ENCODE measurements around the gene TPP1.

The TPP1 gene

GRCh38 chr11:6619004-6619745 lies at the start of gene TPP1:
TSS of gene TPP1 (minus strand) at chr11:6619422. CDS start at chr11:6619400, 22 bp downstream.
- peak within 1 kb of the TSS; percentile 78 for H3K27ac ChIP-seq
- TF ChIP-seq, protein P1, sequence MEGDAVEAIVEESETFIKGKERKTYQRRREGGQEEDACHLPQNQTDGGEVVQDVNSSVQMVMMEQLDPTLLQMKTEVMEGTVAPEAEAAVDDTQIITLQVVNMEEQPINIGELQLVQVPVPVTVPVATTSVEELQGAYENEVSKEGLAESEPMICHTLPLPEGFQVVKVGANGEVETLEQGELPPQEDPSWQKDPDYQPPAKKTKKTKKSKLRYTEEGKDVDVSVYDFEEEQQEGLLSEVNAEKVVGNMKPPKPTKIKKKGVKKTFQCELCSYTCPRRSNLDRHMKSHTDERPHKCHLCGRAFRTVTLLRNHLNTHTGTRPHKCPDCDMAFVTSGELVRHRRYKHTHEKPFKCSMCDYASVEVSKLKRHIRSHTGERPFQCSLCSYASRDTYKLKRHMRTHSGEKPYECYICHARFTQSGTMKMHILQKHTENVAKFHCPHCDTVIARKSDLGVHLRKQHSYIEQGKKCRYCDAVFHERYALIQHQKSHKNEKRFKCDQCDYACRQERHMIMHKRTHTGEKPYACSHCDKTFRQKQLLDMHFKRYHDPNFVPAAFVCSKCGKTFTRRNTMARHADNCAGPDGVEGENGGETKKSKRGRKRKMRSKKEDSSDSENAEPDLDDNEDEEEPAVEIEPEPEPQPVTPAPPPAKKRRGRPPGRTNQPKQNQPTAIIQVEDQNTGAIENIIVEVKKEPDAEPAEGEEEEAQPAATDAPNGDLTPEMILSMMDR (conservative IDR thresholded peaks at IDR 0.05; ENCODE audit: low read depth) = no peak
- peak; percentile 99 for DNase-seq (ENCODE audit: low spot score)
- ChIA-PET POLR2A (ENCODE audit: low non-redundant PET) (interaction anchor here (0.7 kb wide), 1 partner anchor 8 kb away, joined by 4 read pairs; no protein-coding TSS in a partner anchor), CTCF (no interaction called here)

GRCh38 chr11:6667733-6668374 lies 48.6 kb upstream of the TPP1 start:
- ChIA-PET POLR2A (ENCODE audit: low non-redundant PET) (no interaction called here), CTCF (interaction anchor here (0.6 to 1.4 kb wide), 6 partner anchors 25 to 503 kb away, joined by 3 to 6 read pairs (median 4); no protein-coding TSS in a partner anchor)
- TF ChIP-seq, protein P1 (conservative IDR thresholded peaks at IDR 0.05; ENCODE audit: low read depth) = peak; percentile 42
- H3K27ac ChIP-seq = no peak overlapping the region
- DNase-seq (ENCODE audit: low spot score) = peak; percentile 19

DNA sequence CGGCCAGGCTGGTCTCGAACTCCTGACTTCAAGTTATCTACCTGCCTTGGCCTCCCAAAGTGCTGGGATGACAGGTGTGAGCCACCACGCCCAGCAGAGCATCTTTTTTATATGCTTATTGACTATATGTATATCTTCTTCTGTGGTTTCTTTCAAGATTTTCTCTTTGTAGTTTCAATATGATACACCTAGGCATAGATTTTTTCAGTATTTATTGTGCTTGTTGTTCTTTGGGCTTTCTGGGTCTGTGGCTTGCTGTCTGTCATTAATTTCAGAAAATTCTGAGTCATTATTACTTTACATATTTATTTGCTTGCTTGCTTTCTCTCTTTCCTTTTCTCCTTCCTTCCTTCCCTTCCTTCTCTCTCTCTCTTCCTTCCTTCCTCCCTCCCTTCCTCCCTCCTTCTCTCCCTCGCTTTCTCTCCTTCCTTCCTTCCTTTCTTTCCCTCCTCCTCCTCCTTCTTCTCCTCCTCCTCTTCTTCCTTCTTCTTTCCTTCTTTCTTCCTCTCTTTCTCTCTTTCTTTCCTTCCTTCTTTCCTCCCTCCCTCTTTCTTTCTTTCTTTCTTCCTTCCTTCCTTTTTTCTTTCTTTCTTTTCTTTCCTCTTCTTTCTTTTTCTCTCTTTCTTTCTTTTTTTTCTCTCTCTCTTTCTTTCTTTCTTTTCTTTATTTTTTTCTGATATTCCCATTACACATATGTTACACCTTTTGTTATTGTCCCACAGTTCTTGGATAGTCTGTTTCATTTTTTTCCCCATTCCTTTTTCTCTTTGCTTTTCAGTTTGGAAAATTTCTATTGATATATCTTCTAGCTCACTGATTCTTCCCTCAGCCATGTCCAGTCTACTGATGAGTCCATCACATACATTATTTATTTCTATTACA lies 47.3 kb upstream of the TPP1 start:
- no peak overlapping the region for H3K27ac ChIP-seq
- POLR2A ChIA-PET (ENCODE audit: low non-redundant PET) = no interaction called here
- DNase-seq (ENCODE audit: low spot score) = no peak
- TF ChIP-seq, protein P1 (conservative IDR thresholded peaks at IDR 0.05; ENCODE audit: low read depth) = no peak
- CTCF ChIA-PET = interaction anchor here (0.6 to 1.4 kb wide), 2 partner anchors 13 to 30 kb away, joined by 3 read pairs; no protein-coding TSS in a partner anchor

DNA sequence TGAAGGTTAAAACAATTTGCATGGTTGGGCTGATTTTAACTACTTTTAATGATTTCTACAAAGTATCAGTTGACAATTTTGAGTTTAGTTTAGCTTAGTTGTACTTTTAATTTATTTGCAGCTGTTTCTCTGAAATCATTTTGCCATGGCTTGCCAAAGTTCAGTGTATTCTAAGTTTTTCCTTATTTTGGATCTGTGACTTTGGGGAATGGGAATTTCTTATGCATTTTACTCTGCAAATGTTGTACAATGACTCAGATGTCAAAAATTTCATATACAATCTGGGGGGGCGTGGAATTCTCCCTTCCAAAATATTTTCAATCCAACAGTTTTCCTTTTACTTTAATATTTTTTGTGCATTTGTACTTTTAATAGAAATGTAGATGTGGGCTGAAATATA lies 45.3 kb upstream of the TPP1 start:
- CTCF ChIA-PET = no interaction called here
- TF ChIP-seq, protein P1 (conservative IDR thresholded peaks at IDR 0.05; ENCODE audit: low read depth) = no peak
- DNase-seq (ENCODE audit: low spot score) = no peak

GRCh38 chr11:6663794-6664469 lies 44.7 kb upstream of the TPP1 start:
- ChIA-PET CTCF (no interaction called here), POLR2A (ENCODE audit: low non-redundant PET) (no interaction called here)
- TF ChIP-seq, protein P1 (conservative IDR thresholded peaks at IDR 0.05; ENCODE audit: low read depth) = no peak
- no peak overlapping the region for H3K27ac ChIP-seq
- no peak for DNase-seq (ENCODE audit: low spot score)

More for the DNA sequence above, 45.3 kb upstream of the TPP1 start:
- POLR2A ChIA-PET (ENCODE audit: low non-redundant PET) = no interaction called here
- no peak overlapping the region for H3K27ac ChIP-seq

Data from RWPE1 (cell line).